NT2/D1 (cell line): ENCODE results near the gene ZGRF1.
"Not testable (repeated sequence)": the region's sequence is repeated elsewhere in the genome, so short reads cannot be mapped to it uniquely, and the experiment has no call there.

Experiments
- DNase-seq: peaks from one replicate; pipeline ENCODE4 v3.0.0-alpha.2; 2011; ENCODE audit warnings: low read depth, low spot score
- H3K27me3 ChIP-seq: 2 replicates; pipeline ENCODE4 v1.6.0; 2011; ENCODE audit warnings: mild to moderate bottlenecking; ENCODE audit not compliant: insufficient read length, insufficient read depth
- H3K36me3 ChIP-seq: 2 replicates; pipeline ENCODE4 v1.6.1; 2011; ENCODE audit warnings: mild to moderate bottlenecking, low read length, mixed read lengths; ENCODE audit not compliant: insufficient read depth, insufficient read length
- H3K4me1 ChIP-seq: 2 replicates; pipeline ENCODE4 v1.5.1; 2011; ENCODE audit not compliant: insufficient read depth, insufficient read length
- H3K4me3 ChIP-seq: 2 replicates; pipeline ENCODE4 v1.5.1; 2011; ENCODE audit warnings: low read depth; ENCODE audit not compliant: insufficient read length
- H3K9ac ChIP-seq: 2 replicates; pipeline ENCODE4 v1.6.0; 2011; ENCODE audit warnings: low read depth; ENCODE audit not compliant: insufficient read length
- H3K9me3 ChIP-seq: 2 replicates; pipeline ENCODE4 v1.5.1; 2011; ENCODE audit warnings: mild to moderate bottlenecking, low read length; ENCODE audit not compliant: insufficient read depth
- SUZ12 ChIP-seq: IDR thresholded peaks from 2 replicates; pipeline ENCODE4 v1.6.1; 2011; ENCODE audit not compliant: insufficient read length, insufficient read depth; ENCODE audit errors: extremely low read depth
- YY1 ChIP-seq: IDR thresholded peaks from 2 replicates; pipeline ENCODE4 v1.6.1; 2011; ENCODE audit not compliant: insufficient read length, insufficient read depth
- ZNF274 ChIP-seq: IDR thresholded peaks from 2 replicates; pipeline ENCODE4 v1.6.1; 2011; ENCODE audit warnings: mild to moderate bottlenecking, low read depth, low read length

Gene ZGRF1

DNA sequence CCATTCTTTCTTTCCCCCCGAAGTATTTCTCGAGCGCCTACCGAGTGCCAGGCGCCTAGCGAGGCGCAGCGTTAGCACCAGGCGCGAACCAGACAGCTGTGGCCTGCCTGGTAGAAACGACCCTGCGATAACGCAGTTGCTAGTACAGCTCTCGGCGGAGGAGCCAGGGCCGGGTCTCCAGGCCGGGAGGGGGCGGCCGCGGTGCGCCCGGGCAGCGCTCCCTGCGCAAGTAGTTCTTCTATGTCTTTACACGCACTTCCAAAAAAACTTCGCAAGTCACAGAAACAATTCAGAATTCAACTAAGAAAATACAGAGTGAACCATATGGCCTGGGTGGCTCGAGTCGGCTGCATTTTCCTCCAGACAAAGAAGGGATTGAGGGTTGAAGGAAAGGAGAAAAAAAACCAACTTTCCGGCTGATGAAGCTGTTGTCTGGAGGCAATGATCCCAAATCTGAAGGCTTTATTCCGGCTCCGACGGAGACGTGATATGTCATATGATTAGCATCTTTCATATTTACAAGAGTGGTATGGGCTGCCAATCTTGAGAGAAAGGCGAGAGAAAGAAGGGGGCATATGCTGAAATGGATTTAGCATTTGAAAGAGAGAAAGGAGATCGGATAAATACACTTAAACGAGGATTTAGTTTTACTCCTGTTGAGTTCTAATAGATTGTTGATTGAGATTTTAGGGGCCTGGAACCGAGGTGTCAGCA is 113.5 kb downstream of the ZGRF1 start:
- Histone ChIP-seq H3K36me3 (no peaks in the 10 kb centered on the region), H3K27me3 (peaks cover 80% of the 10 kb centered on the region), H3K4me3 (peak overlapping the region; percentile 31), H3K9me3 (no peaks in the 10 kb centered on the region), H3K9ac (no peak overlapping the region), H3K4me1 (peaks cover 5% of the 10 kb centered on the region)
- no peak for DNase-seq
- TF ChIP-seq YY1 = no peak
- peak; percentile 60 for TF ChIP-seq SUZ12

DNA sequence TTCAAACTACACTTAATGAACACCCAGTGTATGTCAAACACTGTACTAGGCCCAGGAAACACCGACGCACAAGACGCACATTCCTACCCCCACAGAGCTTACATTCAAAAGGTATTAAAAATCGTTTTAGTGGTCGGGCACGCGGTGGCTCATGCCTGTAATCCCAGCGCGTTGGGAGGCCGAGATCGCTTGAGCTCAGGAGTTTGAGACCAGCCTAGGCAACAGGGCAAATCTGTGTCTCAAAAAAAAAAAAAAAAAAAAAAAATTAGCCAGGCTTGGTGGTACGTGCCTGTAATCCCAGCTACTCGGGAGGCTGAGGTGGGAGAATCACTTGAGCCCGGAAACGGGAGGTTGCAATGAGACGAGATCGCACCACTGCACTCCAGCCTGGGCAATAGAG is 114.3 kb downstream of the ZGRF1 start:
- not testable (repeated sequence) for H3K9me3 ChIP-seq, H3K4me1 ChIP-seq, H3K36me3 ChIP-seq, DNase-seq, H3K4me3 ChIP-seq, H3K9ac ChIP-seq
- peaks cover 88% of the 10 kb centered on the region for H3K27me3 ChIP-seq

DNA sequence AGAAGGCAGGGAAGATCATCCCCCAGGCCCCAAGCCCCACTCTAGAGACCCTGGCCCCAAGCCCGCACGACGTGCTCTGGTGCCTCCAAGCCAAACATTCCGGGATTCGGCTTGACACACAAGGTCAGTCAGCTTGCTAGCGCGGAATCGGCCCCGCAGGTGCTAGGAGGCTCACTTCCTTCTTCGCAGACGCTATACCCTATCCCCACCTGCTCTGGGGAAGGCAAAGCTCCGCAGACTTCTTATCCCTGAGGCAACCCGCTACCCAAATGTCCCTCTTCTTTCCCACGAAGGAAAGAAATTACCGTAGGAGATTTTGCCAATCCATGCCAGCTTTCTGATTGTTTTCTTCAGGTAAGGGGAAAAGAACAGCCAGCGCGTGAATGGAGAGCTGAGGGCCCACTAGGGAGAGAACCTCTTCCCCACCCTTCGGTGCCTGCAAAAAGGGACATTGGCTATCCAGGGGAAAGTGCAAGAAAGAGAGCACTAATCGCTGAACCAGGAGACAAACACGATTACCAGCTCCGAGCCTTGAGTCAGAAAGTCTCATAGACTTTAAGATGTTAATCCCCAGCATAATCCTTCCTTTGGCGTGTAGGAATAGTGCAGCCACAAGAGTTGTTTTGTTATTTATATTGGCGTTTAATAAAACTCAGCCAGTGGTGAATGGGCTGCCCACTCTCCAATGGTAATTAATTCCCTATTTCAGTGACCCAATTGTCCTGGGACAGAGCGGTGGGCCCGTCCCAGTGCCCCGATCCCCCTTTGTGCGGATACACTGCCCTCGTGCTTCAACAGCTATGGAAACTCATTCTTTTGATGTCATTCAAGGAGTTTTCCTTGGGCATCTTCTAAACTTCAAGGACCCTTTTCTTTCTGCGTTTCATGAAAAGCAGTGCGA is 115.3 kb downstream of the ZGRF1 start:
- Histone ChIP-seq H3K9ac (no peak overlapping the region), H3K27me3 (peaks cover 97% of the 10 kb centered on the region), H3K4me3 (peak overlapping the region; percentile 10), H3K4me1 (peaks cover 5% of the 10 kb centered on the region), H3K9me3 (no peaks in the 10 kb centered on the region), H3K36me3 (no peaks in the 10 kb centered on the region)
- DNase-seq = no peak
- no peak for TF ChIP-seq SUZ12
- no peak for TF ChIP-seq ZNF274
- no peak for TF ChIP-seq YY1

DNA sequence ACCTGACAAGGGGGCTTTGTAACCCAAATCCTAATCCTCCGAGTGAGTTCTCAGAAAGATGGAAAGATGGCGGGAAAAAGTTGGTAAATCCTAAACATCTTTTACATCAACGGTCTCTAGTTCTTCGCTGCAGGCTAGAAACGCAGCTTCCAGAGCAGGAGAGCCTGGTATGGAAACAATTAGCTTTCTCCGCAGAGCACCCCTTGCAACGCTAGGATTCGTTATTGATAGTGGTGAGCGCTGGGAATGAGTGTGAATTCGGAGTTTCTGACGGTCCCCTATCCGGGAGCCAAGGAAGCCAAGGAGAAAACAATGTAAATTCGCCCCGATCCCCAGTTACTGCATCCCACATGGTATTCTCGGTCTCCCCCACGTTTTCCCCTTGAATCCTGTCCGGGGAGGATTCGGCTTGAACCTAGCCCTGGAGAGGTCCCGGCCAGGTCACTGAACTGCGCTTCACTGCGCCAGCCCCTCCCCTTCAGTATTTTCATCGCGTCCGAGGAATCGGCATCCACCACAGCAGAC is 116.0 kb downstream of the ZGRF1 start:
- Histone ChIP-seq H3K4me1 (peaks cover 5% of the 10 kb centered on the region), H3K36me3 (no peaks in the 10 kb centered on the region), H3K27me3 (peaks cover 97% of the 10 kb centered on the region), H3K9ac (no peak overlapping the region), H3K4me3 (peak overlapping the region; percentile 11), H3K9me3 (no peaks in the 10 kb centered on the region)
- TF ChIP-seq ZNF274 = no peak
- TF ChIP-seq YY1 = no peak
- no peak for TF ChIP-seq SUZ12
- DNase-seq = no peak

DNA sequence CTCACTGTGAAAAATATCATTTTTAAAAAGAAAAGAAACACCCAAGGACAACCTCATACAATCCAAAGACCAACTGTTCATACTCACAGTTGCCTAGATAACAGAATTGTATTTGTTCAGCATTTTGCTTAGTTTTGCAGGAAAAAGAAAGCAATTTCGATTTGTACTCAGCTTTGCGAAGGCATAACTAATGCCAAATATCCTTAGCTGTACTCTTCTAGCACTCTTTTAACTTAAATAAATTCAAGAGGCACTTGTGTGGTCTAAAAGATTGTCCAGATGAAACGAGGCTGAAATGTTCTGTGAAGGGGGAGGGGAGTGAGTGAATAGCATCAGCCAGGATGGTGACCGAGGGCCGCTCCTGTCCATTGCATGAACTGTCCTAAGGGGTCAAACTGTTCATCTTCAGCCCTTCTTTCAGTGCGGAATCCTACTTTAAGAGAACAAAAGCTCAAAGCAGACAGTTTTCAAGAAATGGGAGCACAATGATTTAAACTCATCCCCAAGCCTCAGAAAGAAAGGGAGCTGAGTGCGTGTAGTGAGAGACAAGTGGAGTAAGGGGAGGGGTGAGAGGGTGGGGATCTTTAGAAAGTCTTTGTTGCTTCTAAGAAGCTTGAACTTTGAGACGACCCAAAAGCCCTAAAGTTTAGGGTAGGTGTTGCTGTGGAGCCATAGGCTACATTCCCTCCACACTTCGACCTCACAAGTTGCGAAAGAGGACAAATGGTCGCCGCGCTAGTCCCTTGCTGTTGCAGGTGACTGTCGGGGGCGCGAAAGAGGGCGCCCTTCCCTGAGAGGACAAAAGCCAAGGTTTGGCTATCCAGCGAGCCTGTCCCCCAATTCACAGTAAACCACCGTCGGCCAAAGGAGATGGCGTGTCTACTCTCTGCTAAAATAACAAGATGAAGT is 116.8 kb downstream of the ZGRF1 start:
- Histone ChIP-seq H3K4me1 (peaks cover 5% of the 10 kb centered on the region), H3K9me3 (no peaks in the 10 kb centered on the region), H3K27me3 (peaks cover 97% of the 10 kb centered on the region), H3K4me3 (peak overlapping the region; percentile 6), H3K9ac (no peak overlapping the region), H3K36me3 (no peaks in the 10 kb centered on the region)
- TF ChIP-seq SUZ12 (no peak), ZNF274 (no peak), YY1 (no peak)
- no peak for DNase-seq

DNA sequence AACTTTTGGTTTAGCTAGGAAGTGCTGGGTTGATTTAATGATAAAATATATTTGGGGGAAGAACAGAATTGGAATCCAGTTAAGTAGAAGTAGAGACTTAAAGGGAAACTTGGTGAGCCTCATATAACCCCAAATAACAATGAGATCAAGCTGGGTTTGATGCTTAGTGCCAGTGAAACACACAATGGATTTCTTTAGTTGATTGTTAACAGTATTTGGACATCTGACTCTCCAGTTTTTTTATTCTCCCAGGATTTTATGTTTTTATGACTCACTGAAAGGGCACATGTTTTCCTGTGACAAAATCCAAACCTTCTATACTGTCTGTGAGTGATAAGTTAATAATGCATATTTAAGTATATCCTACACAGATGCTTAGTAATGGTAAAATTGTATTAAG is 118.0 kb downstream of the ZGRF1 start:
- no peak overlapping the region for H3K4me3 ChIP-seq
- no peaks in the 10 kb centered on the region for H3K9me3 ChIP-seq
- no peak overlapping the region for H3K9ac ChIP-seq
- peaks cover 5% of the 10 kb centered on the region for H3K4me1 ChIP-seq
- no peaks in the 10 kb centered on the region for H3K36me3 ChIP-seq
- no peak for DNase-seq
- peak; percentile 36 for TF ChIP-seq SUZ12
- TF ChIP-seq YY1 = no peak
- H3K27me3 ChIP-seq = peaks cover 99% of the 10 kb centered on the region
